ENCODE results near the gene HSD11B1L.

HSD11B1L gene

DNA sequence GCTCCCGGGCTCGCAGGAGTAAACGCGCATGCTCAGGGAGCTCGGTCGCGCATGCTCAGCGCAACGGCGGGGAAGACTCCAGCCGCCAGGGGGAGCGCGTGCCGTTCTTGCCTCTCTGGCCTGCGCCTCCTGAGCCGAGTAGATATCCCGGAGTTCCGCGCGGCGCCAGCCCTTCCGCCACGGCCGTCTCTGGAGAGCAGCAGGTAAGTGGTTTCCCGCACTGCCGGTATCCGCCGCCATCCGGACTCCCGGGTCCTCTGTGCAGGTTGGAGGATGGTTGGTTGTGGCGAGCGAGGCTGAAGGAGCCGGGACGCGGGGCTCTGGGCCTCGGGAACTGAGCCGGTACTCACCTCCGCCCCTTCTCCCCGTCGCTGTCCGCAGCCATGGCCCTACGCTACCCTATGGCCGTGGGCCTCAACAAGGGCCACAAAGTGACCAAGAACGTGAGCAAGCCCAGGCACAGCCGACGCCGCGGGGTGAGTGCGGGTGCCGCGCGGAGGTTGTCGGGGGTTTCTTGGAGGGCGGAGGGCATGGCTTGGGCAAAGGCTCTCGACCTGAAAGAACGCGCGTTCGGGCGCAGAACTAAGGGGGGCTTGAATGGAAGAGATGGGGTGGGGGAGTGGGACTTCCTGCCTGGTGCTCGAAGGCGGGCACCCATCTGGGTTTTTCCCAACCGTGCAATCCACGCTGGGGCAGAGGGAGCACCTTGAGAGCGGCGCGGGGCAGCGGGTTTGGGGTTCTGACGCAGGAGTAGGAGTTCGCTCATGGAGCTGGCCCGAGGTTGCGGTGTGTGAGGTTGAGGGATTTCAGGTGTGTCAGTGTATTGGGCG lies 9.5 kb downstream of the HSD11B1L start, which contains the start of gene RPL36 (continued):
- TF ChIP-seq ZNF654 (tag by site-specific recombination; IDR thresholded peaks at IDR 0.05; ENCODE audit: low read depth) (peak; percentile 32; the same call in 1 of the 2 replicates), ZNF423 (tag by site-specific recombination; IDR thresholded peaks at IDR 0.05) (no peak), KLF9 (tag by site-specific recombination; IDR thresholded peaks at IDR 0.05; ENCODE audit: low read depth) (peak; percentile 68), ZSCAN30 (tag by site-specific recombination; IDR thresholded peaks at IDR 0.05) (peak; percentile 80), ZXDB (tag by site-specific recombination; IDR thresholded peaks at IDR 0.05) (peak; percentile 93), SALL2 (tag by site-specific recombination; IDR thresholded peaks at IDR 0.05; ENCODE audit: borderline replicate concordance) (no peak), IKZF3 (tag by site-specific recombination; IDR thresholded peaks at IDR 0.05) (no peak; the same call in 1 of the 2 replicates), ZNF433 (tag by site-specific recombination; IDR thresholded peaks at IDR 0.05; ENCODE audit: low read depth) (no peak), ZSCAN4 (tag by site-specific recombination; IDR thresholded peaks at IDR 0.05) (no peak), ZBTB20 (tag by site-specific recombination; IDR thresholded peaks at IDR 0.05) (peak; percentile 47; the same call in 1 of the 2 replicates), ZNF174 (tag by site-specific recombination; IDR thresholded peaks at IDR 0.05) (no peak), ZNF561 (tag by site-specific recombination; IDR thresholded peaks at IDR 0.05; ENCODE audit: borderline replicate concordance) (no peak), ZBTB26 (tag by site-specific recombination; optimal IDR thresholded peaks at IDR 0.05) (peak; percentile 78), HOXC10 (CRISPR knock-in tag; IDR thresholded peaks at IDR 0.05) (no peak), ZNF19 (tag by site-specific recombination; IDR thresholded peaks at IDR 0.05; ENCODE audit: low read depth) (no peak), KLF10 (tag by site-specific recombination; IDR thresholded peaks at IDR 0.05) (peak; percentile 73), ZNF24 (tag by site-specific recombination; IDR thresholded peaks at IDR 0.05) (peak; percentile 58), ZNF302 (tag by site-specific recombination; IDR thresholded peaks at IDR 0.05; ENCODE audit: low read depth) (no peak), ZBTB7A (tag by site-specific recombination; IDR thresholded peaks at IDR 0.05; ENCODE audit: low read depth) (no peak), MYNN (tag by site-specific recombination; IDR thresholded peaks at IDR 0.05; ENCODE audit: borderline replicate concordance) (no peak), BCL11A (tag by site-specific recombination; IDR thresholded peaks at IDR 0.05; ENCODE audit: low read depth) (no peak), ZNF596 (tag by site-specific recombination; IDR thresholded peaks at IDR 0.05) (no peak), PRDM6 (tag by site-specific recombination; IDR thresholded peaks at IDR 0.05) (no peak), HIC1 (tag by site-specific recombination; IDR thresholded peaks at IDR 0.05) (peak; percentile 70), HOXA7 (CRISPR knock-in tag; IDR thresholded peaks at IDR 0.05; ENCODE audit: borderline replicate concordance) (no peak), ZNF416 (tag by site-specific recombination; IDR thresholded peaks at IDR 0.05) (no peak), ZNF211 (tag by site-specific recombination; IDR thresholded peaks at IDR 0.05; ENCODE audit: low read depth) (no peak), ZNF248 (tag by site-specific recombination; IDR thresholded peaks at IDR 0.05) (no peak), ZNF843 (tag by site-specific recombination; IDR thresholded peaks at IDR 0.05) (peak; percentile 81)
- TF ChIP-seq, protein P1, sequence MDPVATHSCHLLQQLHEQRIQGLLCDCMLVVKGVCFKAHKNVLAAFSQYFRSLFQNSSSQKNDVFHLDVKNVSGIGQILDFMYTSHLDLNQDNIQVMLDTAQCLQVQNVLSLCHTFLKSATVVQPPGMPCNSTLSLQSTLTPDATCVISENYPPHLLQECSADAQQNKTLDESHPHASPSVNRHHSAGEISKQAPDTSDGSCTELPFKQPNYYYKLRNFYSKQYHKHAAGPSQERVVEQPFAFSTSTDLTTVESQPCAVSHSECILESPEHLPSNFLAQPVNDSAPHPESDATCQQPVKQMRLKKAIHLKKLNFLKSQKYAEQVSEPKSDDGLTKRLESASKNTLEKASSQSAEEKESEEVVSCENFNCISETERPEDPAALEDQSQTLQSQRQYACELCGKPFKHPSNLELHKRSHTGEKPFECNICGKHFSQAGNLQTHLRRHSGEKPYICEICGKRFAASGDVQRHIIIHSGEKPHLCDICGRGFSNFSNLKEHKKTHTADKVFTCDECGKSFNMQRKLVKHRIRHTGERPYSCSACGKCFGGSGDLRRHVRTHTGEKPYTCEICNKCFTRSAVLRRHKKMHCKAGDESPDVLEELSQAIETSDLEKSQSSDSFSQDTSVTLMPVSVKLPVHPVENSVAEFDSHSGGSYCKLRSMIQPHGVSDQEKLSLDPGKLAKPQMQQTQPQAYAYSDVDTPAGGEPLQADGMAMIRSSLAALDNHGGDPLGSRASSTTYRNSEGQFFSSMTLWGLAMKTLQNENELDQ (tag by site-specific recombination; IDR thresholded peaks at IDR 0.05; ENCODE audit: low read depth) = no peak
- TF ChIP-seq, protein P2, sequence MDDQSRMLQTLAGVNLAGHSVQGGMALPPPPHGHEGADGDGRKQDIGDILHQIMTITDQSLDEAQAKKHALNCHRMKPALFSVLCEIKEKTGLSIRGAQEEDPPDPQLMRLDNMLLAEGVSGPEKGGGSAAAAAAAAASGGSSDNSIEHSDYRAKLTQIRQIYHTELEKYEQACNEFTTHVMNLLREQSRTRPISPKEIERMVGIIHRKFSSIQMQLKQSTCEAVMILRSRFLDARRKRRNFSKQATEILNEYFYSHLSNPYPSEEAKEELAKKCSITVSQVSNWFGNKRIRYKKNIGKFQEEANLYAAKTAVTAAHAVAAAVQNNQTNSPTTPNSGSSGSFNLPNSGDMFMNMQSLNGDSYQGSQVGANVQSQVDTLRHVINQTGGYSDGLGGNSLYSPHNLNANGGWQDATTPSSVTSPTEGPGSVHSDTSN (CRISPR knock-in tag; IDR thresholded peaks at IDR 0.05) = peak; percentile 63
